Common myeloid progenitor, CD34-positive (primary cell): Measurements from ENCODE around the gene AGT.

Experiments
- CTCF ChIA-PET: fragments of 350-600 bp; sonication (Branson Sonifier 250); formaldehyde crosslinking; loops from one replicate; lab custom pipeline; 2021; ENCODE audit warnings: antibody characterized with exemption; lab: Charles Lee
- POLR2A ChIA-PET: fragments of 350-600 bp; sonication (Branson Sonifier 250); formaldehyde crosslinking; loops from one replicate; lab custom pipeline; 2021; ENCODE audit warnings: antibody characterized with exemption; lab: Charles Lee
- DNase-seq, 3 donors: peaks; one replicate each; pipeline versions ENCODE4 v3.0.0 to v3.0.0-alpha.2; 2013
- H3K27ac ChIP-seq, 2 experiments: 1 replicate in 1 of 2; 2 replicates in 1 of 2; pipeline ENCODE4 v1.7.0; 2013; ENCODE audit warnings: inconsistent platforms in 2 of 2, low read length in 2 of 2, mild to moderate bottlenecking in 2 of 2, low read depth in 1 of 2, moderate library complexity in 1 of 2; ENCODE audit not compliant: severe bottlenecking in 2 of 2, insufficient read depth in 1 of 2, poor library complexity in 1 of 2
- H3K27me3 ChIP-seq, 5 experiments: replicated peaks in 2 of 5; 1 replicate in 3 of 5; 2 replicates in 2 of 5; pipeline versions ENCODE4 v1.6.1 to v1.7.0; 2013; ENCODE audit warnings: low read length in 4 of 5, mild to moderate bottlenecking in 2 of 5, moderate library complexity in 2 of 5, inconsistent platforms in 1 of 5; ENCODE audit not compliant: insufficient read depth in 5 of 5, control insufficient read depth in 4 of 5
- H3K36me3 ChIP-seq, 4 experiments: 1 replicate in 2 of 4; 2 replicates in 2 of 4; pipeline versions ENCODE4 v1.6.1 to v1.7.0; 2013; ENCODE audit warnings: low read length in 3 of 4, control low read depth in 1 of 4, mild to moderate bottlenecking in 1 of 4; ENCODE audit not compliant: control insufficient read depth in 4 of 4, insufficient read depth in 4 of 4
- H3K4me1 ChIP-seq, 4 experiments: 1 replicate in 3 of 4; 2 replicates in 1 of 4; pipeline versions ENCODE4 v1.6.1 to v1.7.1; 2013; ENCODE audit warnings: low read length in 3 of 4, mild to moderate bottlenecking in 3 of 4, control low read depth in 1 of 4, inconsistent platforms in 1 of 4, moderate library complexity in 1 of 4; ENCODE audit not compliant: control insufficient read depth in 4 of 4, insufficient read depth in 4 of 4; ENCODE audit errors: control extremely low read depth in 1 of 4
- H3K4me3 ChIP-seq, 7 experiments: 1 replicate in 4 of 7; 2 replicates in 3 of 7; pipeline versions ENCODE4 v1.5.1 to v1.7.0; 2013; ENCODE audit warnings: mild to moderate bottlenecking in 7 of 7, low read length in 6 of 7, moderate library complexity in 6 of 7, inconsistent platforms in 2 of 7, low read depth in 2 of 7, control low read depth in 1 of 7; ENCODE audit not compliant: insufficient read depth in 4 of 7, control insufficient read depth in 1 of 7; ENCODE audit errors: extremely low read depth in 1 of 7
- H3K9me3 ChIP-seq, 5 experiments: 1 replicate in 4 of 5; 2 replicates in 1 of 5; pipeline versions ENCODE4 v1.6.1 to v1.7.1; 2013; ENCODE audit warnings: low read length in 4 of 5, mild to moderate bottlenecking in 2 of 5, inconsistent platforms in 1 of 5, low read depth in 1 of 5, moderate library complexity in 1 of 5; ENCODE audit not compliant: control insufficient read depth in 4 of 5, insufficient read depth in 2 of 5; ENCODE audit errors: control extremely low read depth in 1 of 5
- WGBS: methylation state at CpG from one replicate; pipeline ENCODE4 v1.1.5; 2013; ENCODE audit not compliant: insufficient coverage; 5-methylcytosine and 5-hydroxymethylcytosine counted together

AGT gene

DNA sequence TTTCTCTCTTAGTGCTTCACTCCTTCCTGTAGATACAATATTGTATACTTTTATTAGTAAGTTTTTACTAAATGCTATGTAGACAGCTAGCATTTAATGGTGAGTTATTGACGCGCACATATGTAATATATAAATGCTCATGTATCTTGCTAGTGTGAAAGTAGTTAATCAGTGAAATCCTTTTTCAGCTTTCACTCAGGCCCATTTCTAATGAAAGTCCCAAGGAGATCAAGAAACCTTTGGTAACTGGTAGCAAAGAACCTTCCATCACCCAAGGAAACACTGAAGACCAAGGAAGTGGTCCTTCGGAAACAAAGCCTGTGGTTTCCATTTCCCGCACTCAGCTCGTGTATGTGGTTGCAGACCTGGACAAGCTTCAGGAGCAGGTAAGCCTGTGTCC lies 27.2 kb downstream of the AGT start:
- H3K4me3 ChIP-seq, result no peak overlapping the region
- 96% methylated on average over 3 of the region's 5 CpGs for WGBS
- H3K36me3 ChIP-seq, result peaks cover 18 to 76% (median 61%) of the 10 kb centered on the region in 4 experiments
- H3K27me3 ChIP-seq, result no peaks in the 10 kb centered on the region
- no peaks in the 10 kb centered on the region for H3K9me3 ChIP-seq
- POLR2A ChIA-PET, result interaction anchor here (0.6 kb wide), 1 partner anchor 534 kb away, joined by 3 read pairs; no protein-coding TSS in a partner anchor
- no peak for DNase-seq
- peaks cover 0 to under 1% (median 0%) of the 10 kb centered on the region in 4 experiments for H3K4me1 ChIP-seq
- CTCF ChIA-PET, result interaction anchor here (0.7 to 1.1 kb wide), 3 partner anchors 9 to 16 kb away, joined by 3 read pairs; no protein-coding TSS in a partner anchor
- no peak overlapping the region for H3K27ac ChIP-seq

DNA sequence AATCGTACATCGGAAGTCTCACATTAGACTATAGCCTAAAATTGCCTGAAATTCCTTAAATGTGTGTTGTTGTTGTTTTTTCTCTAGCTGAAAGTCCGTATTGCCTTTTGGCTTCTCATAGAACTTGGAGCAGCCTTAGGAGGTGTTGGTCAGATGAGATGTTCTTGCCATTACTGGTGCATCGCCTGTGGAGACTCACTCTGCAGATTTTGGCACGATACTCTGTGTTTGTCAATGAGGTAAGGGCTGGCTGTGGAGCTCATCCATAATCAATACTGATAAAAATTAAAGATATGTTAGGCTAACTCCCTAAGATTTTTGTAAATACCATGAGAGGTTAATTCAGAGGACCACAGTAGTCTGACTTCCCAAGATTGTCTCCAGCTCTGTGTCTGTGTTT lies 28.9 kb downstream of the AGT start:
- Histone ChIP-seq H3K4me1 (peaks cover 0 to 3% (median 1%) of the 10 kb centered on the region in 4 experiments), H3K9me3 (no peaks in the 10 kb centered on the region), H3K27me3 (no peaks in the 10 kb centered on the region), H3K27ac (no peak overlapping the region), H3K4me3 (no peak overlapping the region), H3K36me3 (peaks cover 20 to 72% (median 55%) of the 10 kb centered on the region in 4 experiments)
- POLR2A ChIA-PET, result no interaction called here
- no peak for DNase-seq
- WGBS, result 100% methylated on average over 2 of the region's 5 CpGs
- CTCF ChIA-PET, result no interaction called here

DNA sequence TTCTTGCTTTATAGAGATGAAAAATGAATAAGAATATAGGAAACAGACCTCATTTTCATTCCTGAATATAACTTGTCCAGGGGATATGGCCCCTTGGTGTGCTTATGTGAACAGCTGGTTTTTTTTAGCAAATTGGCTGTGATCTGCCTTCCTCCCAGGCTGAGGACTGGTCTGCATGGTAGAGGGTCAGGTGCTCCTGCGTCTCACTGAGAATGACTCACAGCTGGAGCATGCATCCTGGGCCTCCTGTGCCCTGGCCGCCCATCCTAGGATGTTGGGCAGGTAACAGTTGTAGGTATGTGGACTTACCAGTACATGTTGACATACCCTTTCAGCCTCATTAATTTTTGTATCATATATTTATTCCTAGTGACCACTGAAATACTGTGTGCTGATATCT lies 29.8 kb downstream of the AGT start:
- CTCF ChIA-PET, result no interaction called here
- DNase-seq, result no peak
- H3K36me3 ChIP-seq, result peaks cover 25 to 73% (median 54%) of the 10 kb centered on the region in 4 experiments
- H3K4me1 ChIP-seq, result peaks cover 0 to 3% (median 1%) of the 10 kb centered on the region in 4 experiments
- POLR2A ChIA-PET, result no interaction called here
- no peak overlapping the region for H3K4me3 ChIP-seq
- no peak overlapping the region for H3K27ac ChIP-seq
- H3K27me3 ChIP-seq, result no peaks in the 10 kb centered on the region
- WGBS, result no CpG with 5 or more reads among the region's 2 CpGs
- H3K9me3 ChIP-seq, result no peaks in the 10 kb centered on the region

DNA sequence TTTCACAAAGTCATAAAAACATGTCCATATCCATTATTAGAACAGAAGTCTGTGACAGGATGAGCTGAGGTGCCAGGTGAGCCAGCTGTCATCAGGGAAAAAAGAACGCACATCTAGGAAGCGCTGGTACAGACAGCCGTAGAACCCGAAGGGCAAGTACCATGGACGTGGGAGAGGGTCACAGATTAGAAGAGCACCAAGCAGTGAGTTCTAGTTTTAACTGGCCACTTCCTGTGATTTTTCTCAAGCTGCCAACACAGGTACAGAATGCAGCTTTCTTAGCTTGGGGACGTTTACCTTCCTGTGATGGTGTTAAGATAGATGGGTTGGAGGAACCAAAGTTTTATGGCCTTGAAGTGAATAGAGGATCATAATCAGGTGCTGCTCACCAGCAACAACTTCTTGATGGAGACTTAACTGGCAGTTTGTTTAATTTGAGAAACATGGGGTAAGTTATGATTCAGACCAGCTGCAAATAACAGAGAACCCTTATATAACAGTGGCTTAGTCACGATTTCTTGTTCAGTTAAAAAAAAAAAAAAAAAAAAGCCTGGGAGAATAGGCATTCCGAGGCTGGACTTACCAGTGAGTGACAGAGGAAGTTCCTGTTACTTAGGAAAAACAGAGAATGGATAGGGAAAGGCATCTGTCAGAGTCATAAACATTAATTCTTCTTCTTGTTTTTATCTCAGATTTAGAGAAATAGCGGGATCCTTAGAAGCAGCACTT lies 30.9 kb downstream of the AGT start:
- POLR2A ChIA-PET, result no interaction called here
- peaks cover 27 to 76% (median 52%) of the 10 kb centered on the region in 4 experiments for H3K36me3 ChIP-seq

DNA sequence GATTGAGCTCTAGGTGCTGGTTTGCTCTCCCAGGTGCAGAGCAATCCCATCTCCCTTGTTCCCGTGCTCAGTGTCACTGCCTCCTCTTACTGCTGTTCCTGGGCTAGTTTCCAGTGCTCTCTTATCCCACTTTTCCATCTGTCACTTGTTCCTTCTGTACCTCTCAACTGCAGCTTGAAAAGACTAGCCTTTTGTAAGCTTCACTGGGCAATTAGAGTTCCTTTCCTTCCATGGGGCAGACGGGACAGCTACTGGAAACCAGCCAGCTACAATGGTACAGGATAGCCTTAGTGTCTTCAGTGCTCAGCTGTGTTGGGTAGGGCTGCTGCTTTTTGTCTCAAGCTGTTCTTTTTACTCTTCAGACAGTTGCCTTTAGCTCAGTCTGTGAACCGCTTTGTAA lies 31.6 kb downstream of the AGT start:
- WGBS, result 86% methylated on average over 2 of the region's 3 CpGs
- peaks cover 24 to 78% (median 58%) of the 10 kb centered on the region in 4 experiments for H3K36me3 ChIP-seq
- H3K27me3 ChIP-seq, result no peaks in the 10 kb centered on the region
- H3K27ac ChIP-seq, result peak overlapping the region in 1 of 2 experiments; percentile 3
- H3K4me3 ChIP-seq, result no peak overlapping the region
- peaks cover 0 to 3% (median 1%) of the 10 kb centered on the region in 4 experiments for H3K4me1 ChIP-seq
- DNase-seq, result no peak
- ChIA-PET CTCF (interaction anchor here (1.3 kb wide), 1 partner anchor 37 kb away, joined by 5 read pairs; no protein-coding TSS in a partner anchor), POLR2A (no interaction called here)
- no peaks in the 10 kb centered on the region for H3K9me3 ChIP-seq

More for the DNA sequence above, 30.9 kb downstream of the AGT start:
- peaks cover 0 to 3% (median 1%) of the 10 kb centered on the region in 4 experiments for H3K4me1 ChIP-seq
- WGBS, result 97% methylated on average over 6 of the region's 9 CpGs
- CTCF ChIA-PET, result no interaction called here
- H3K27ac ChIP-seq, result no peak overlapping the region
- H3K9me3 ChIP-seq, result no peaks in the 10 kb centered on the region
- no peak overlapping the region for H3K4me3 ChIP-seq
- H3K27me3 ChIP-seq, result no peaks in the 10 kb centered on the region
- DNase-seq, result no peak

DNA sequence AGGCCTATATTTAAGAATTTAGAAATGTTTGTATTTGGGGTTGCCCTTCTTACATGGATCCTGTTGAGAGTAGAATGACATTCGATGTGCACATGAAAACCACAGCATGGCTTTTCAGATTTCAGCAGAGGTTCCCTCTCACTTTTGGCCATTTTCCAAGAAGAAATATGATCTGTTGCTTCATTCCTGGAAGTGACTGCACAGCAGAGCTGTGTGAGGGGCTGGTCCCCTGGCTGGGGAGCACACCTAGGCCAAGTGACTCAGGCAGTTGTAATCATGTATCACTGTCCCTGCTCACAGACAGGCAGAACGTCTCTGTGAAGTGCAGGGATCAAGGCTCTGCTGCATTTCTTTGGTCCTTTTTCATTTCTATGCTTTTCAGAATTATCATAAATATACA lies 32.3 kb downstream of the AGT start:
- no CpG with 5 or more reads among the region's 2 CpGs for WGBS
- ChIA-PET CTCF (interaction anchor here (1.3 kb wide), 1 partner anchor 37 kb away, joined by 5 read pairs; no protein-coding TSS in a partner anchor), POLR2A (no interaction called here)
- H3K36me3 ChIP-seq, result peaks cover 26 to 76% (median 57%) of the 10 kb centered on the region in 4 experiments
- peaks cover 0 to 4% (median 0%) of the 10 kb centered on the region in 5 experiments for H3K9me3 ChIP-seq
- H3K4me3 ChIP-seq, result no peak overlapping the region
- DNase-seq, result peak in 2 of 3 donors; percentile 24 to 33
- peaks cover 0 to 3% (median 1%) of the 10 kb centered on the region in 4 experiments for H3K4me1 ChIP-seq
- no peak overlapping the region for H3K27ac ChIP-seq
- no peaks in the 10 kb centered on the region for H3K27me3 ChIP-seq
